OCI-LY7 (cell line): ENCODE results near the gene ANKRD18A. TPM values are rescaled to one million over a fixed set of nuclear protein-coding genes. Genes with fewer than 3 reads are reported as not detected.
"Not testable (repeated sequence)": the region's sequence is repeated elsewhere in the genome, so short reads cannot be mapped to it uniquely, and the experiment has no call there.

Source experiments
- BruUV-seq: library from RNA; stranded (reverse); fragments of 400-500 nt; replicated peaks from 2 replicates; lab custom pipeline; 2021; lab: Mats Ljungman, UMichigan
- CTCF ChIA-PET: fragments of 300-600 bp; sonication (Branson Sonifier 250); formaldehyde crosslinking; loops from one replicate; lab custom pipeline; 2022; ENCODE audit warnings: antibody characterized with exemption; ENCODE audit not compliant: unreplicated experiment; lab: Charles Lee
- POLR2A ChIA-PET: fragments of 300-600 bp; sonication (Branson Sonifier 250); formaldehyde crosslinking; loops from one replicate; lab custom pipeline; 2022; ENCODE audit warnings: antibody characterized with exemption; lab: Charles Lee
- DNase-seq: peaks from one replicate; pipeline ENCODE4 v3.0.0-alpha.2; 2015; ENCODE audit warnings: low spot score
- H2AFZ ChIP-seq: fragments of 200-600 bp; sonication (generic), shearing (Covaris generic); 2 replicates; pipeline ENCODE4 v1.6.1; 2014; ENCODE audit warnings: mild to moderate bottlenecking, antibody characterized with exemption, low read length, moderate library complexity
- H3K27ac ChIP-seq: fragments of 200-600 bp; sonication (generic); 2 replicates; pipeline ENCODE4 v1.5.1; 2014; ENCODE audit warnings: mixed run types, low read depth, mild to moderate bottlenecking, moderate library complexity, low read length, inconsistent platforms; ENCODE audit not compliant: poor library complexity, severe bottlenecking
- H3K36me3 ChIP-seq: fragments of 200-600 bp; sonication (generic); 2 replicates; pipeline ENCODE4 v1.6.1; 2014; ENCODE audit warnings: mild to moderate bottlenecking, antibody characterized with exemption, low read length, moderate library complexity, mixed read lengths; ENCODE audit not compliant: insufficient read depth
- H3K4me1 ChIP-seq: fragments of 200-600 bp; sonication (generic); 2 replicates; pipeline ENCODE4 v1.5.1; 2014; ENCODE audit warnings: mild to moderate bottlenecking, low read length; ENCODE audit not compliant: insufficient read depth, poor library complexity, severe bottlenecking
- H3K4me2 ChIP-seq: fragments of 200-600 bp; sonication (generic); 2 replicates; pipeline ENCODE4 v1.6.1; 2014; ENCODE audit warnings: mild to moderate bottlenecking, low read length
- H3K4me3 ChIP-seq: fragments of 200-600 bp; sonication (generic); 2 replicates; pipeline ENCODE4 v1.5.1; 2014; ENCODE audit warnings: mild to moderate bottlenecking, low read depth, low read length; ENCODE audit not compliant: poor library complexity, severe bottlenecking
- H3K79me2 ChIP-seq: fragments of 200-600 bp; sonication (generic); 2 replicates; pipeline ENCODE4 v1.6.1; 2016; ENCODE audit warnings: low read depth, mild to moderate bottlenecking, low read length, moderate library complexity, mixed read lengths; ENCODE audit not compliant: insufficient read depth
- H3K9me2 ChIP-seq: fragments of 200-600 bp; sonication (generic); 2 replicates; pipeline ENCODE4 v1.6.1; 2016; ENCODE audit warnings: mild to moderate bottlenecking, low read length, mixed read lengths; ENCODE audit not compliant: insufficient read depth
- H3K9me3 ChIP-seq: fragments of 200-600 bp; sonication (generic); 2 replicates; pipeline ENCODE4 v1.6.1; 2014; ENCODE audit warnings: mild to moderate bottlenecking, mixed run types, low read length, mixed read lengths
- H4K20me1 ChIP-seq: fragments of 200-600 bp; sonication (generic); 2 replicates; pipeline ENCODE4 v1.6.1; 2014; ENCODE audit warnings: mild to moderate bottlenecking, antibody characterized with exemption, low read length, moderate library complexity, mixed read lengths; ENCODE audit not compliant: insufficient read depth
- CTCF ChIP-seq: fragments of 200-600 bp; sonication (generic); conservative IDR thresholded peaks from 2 replicates; pipeline ENCODE4 v1.5.1; 2014; ENCODE audit warnings: mild to moderate bottlenecking, antibody characterized with exemption, low read length, moderate library complexity, mixed read lengths
- EZH2phosphoT487 ChIP-seq: fragments of 200-600 bp; sonication (generic); IDR thresholded peaks from 2 replicates; pipeline ENCODE4 v1.6.1; 2018; ENCODE audit warnings: low read depth, borderline replicate concordance, mild to moderate bottlenecking, mixed run types, antibody characterized with exemption, low read length, moderate library complexity, mixed read lengths
- intact Hi-C: fragments of 100-400 bp; cut with micrococcal nuclease; formaldehyde crosslinking; loops from one replicate; pipeline ENCODE4 v1.10.0; 2022; ENCODE audit not compliant: unreplicated experiment
- total RNA-seq, 2 experiments: library from RNA; depleted of rRNA in 1 of 2; stranded (reverse); fragments of >200 nt in 1 of 2; shearing (Covaris generic) in 1 of 2; gene quantifications; 2 replicates each; pipeline ENCODE4 v1.2.3, GENCODE V29; 2014 to 2022

The ANKRD18A gene
- total RNA-seq, 2 experiments from 2014 or later = not detected

- DNase-seq, POLR2A ChIA-PET, H3K79me2 ChIP-seq, H3K9me3 ChIP-seq, H3K4me3 ChIP-seq, intact Hi-C loops, H4K20me1 ChIP-seq, H3K4me2 ChIP-seq, BruUV-seq, H3K9me2 ChIP-seq, H3K27ac ChIP-seq, H3K36me3 ChIP-seq, H2AFZ ChIP-seq, CTCF ChIA-PET, H3K4me1 ChIP-seq: not testable (repeated sequence)
Measured at GRCh38 chr9:38546497-38547163, 73.8 kb downstream of the ANKRD18A start.

- BruUV-seq, H3K36me3 ChIP-seq, H3K4me2 ChIP-seq, H2AFZ ChIP-seq, DNase-seq, CTCF ChIA-PET, H3K27ac ChIP-seq, H3K79me2 ChIP-seq, H3K9me2 ChIP-seq, H4K20me1 ChIP-seq, H3K9me3 ChIP-seq, H3K4me1 ChIP-seq, intact Hi-C loops, H3K4me3 ChIP-seq: not testable (repeated sequence)
- POLR2A ChIA-PET = interaction anchor here (1.2 kb wide), 1 partner anchor 132 kb away, joined by 4 read pairs; no protein-coding TSS in a partner anchor
Measured at GRCh38 chr9:38540535-38540934, 79.9 kb downstream of the ANKRD18A start.

GRCh38 chr9:38529317-38529716, 91.1 kb downstream of the ANKRD18A start:
- H3K27ac ChIP-seq = no peak overlapping the region
- no peaks in the 10 kb centered on the region for H3K36me3 ChIP-seq
- ChIA-PET CTCF (no interaction called here), POLR2A (no interaction called here)
- no peak overlapping the region for H3K4me2 ChIP-seq
- intact Hi-C loops = no loop called here
- H3K79me2 ChIP-seq = no peaks in the 10 kb centered on the region
- no peak overlapping the region for H2AFZ ChIP-seq
- no peaks in the 10 kb centered on the region for H3K9me2 ChIP-seq
- H3K4me3 ChIP-seq = no peak overlapping the region
- H3K4me1 ChIP-seq = no peaks in the 10 kb centered on the region
- TF ChIP-seq EZH2phosphoT487 (no peak), CTCF (no peak)
- no TSS peak for BruUV-seq
- DNase-seq = no peak
- H4K20me1 ChIP-seq = no peaks in the 10 kb centered on the region
- no peaks in the 10 kb centered on the region for H3K9me3 ChIP-seq
